Loucy (cell line): ENCODE measurements around the gene RGS6.

Experiments used
- EZH2phosphoT487 ChIP-seq: fragments of 200-600 bp; IDR thresholded peaks from 2 replicates; pipeline ENCODE4 v1.6.1; 2018; ENCODE audit warnings: antibody characterized with exemption, mild to moderate bottlenecking, moderate library complexity, borderline replicate concordance
- TF ChIP-seq, protein P1 (sequence below): fragments of 200-600 bp; sonication (generic); conservative IDR thresholded peaks from 2 replicates; pipeline ENCODE4 v1.5.1; 2014; ENCODE audit warnings: mild to moderate bottlenecking, antibody characterized with exemption, low read length

DNA sequence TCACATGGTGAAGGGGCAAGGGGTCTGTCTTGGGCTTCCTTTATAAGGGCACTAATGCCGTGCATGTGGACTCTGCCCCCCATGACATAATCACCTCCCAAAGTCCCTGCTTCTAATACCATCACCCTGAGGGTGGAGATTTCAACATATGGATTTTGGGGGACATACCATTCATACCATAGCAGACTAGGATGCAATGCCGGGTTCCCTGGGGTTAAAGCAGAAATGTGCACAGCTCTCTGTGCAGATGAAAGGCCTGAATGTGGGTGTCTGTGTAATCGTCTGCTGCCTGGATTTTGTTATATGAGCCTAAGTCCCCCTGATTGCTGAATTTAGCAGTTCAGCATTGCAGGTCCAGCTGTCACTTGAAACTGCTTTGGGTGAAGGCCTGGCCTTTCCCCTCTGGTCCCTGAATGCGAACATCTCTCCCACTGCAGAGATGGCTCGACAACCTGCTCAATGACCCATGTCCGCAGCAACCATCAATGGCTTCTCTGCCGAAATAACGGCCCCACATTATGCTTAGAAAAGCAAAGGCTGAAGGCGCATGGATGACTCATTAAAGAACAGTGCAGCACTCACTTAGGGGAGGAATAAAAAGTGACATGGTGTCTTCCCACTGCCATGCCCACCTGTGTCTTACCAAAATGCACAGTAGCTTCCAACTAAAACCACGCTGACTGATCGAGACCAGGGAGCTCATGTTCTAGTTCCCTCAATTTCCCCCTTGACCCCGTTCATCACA lies 675.3 kb downstream of the RGS6 start:
- TF ChIP-seq, protein P1, sequence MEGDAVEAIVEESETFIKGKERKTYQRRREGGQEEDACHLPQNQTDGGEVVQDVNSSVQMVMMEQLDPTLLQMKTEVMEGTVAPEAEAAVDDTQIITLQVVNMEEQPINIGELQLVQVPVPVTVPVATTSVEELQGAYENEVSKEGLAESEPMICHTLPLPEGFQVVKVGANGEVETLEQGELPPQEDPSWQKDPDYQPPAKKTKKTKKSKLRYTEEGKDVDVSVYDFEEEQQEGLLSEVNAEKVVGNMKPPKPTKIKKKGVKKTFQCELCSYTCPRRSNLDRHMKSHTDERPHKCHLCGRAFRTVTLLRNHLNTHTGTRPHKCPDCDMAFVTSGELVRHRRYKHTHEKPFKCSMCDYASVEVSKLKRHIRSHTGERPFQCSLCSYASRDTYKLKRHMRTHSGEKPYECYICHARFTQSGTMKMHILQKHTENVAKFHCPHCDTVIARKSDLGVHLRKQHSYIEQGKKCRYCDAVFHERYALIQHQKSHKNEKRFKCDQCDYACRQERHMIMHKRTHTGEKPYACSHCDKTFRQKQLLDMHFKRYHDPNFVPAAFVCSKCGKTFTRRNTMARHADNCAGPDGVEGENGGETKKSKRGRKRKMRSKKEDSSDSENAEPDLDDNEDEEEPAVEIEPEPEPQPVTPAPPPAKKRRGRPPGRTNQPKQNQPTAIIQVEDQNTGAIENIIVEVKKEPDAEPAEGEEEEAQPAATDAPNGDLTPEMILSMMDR: no peak
- TF ChIP-seq EZH2phosphoT487: no peak
